HG03442 (cell line): ENCODE results near the gene ERVFRD-1.

Experiments
- ATAC-seq: cut with Tn5 transposase; IDR thresholded peaks from one replicate; pipeline ENCODE4 v1.9.1; 2021; ENCODE audit warnings: mild to moderate bottlenecking, moderate library complexity; ENCODE audit not compliant: unreplicated experiment

Gene ERVFRD-1, protein sequence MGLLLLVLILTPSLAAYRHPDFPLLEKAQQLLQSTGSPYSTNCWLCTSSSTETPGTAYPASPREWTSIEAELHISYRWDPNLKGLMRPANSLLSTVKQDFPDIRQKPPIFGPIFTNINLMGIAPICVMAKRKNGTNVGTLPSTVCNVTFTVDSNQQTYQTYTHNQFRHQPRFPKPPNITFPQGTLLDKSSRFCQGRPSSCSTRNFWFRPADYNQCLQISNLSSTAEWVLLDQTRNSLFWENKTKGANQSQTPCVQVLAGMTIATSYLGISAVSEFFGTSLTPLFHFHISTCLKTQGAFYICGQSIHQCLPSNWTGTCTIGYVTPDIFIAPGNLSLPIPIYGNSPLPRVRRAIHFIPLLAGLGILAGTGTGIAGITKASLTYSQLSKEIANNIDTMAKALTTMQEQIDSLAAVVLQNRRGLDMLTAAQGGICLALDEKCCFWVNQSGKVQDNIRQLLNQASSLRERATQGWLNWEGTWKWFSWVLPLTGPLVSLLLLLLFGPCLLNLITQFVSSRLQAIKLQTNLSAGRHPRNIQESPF

DNA sequence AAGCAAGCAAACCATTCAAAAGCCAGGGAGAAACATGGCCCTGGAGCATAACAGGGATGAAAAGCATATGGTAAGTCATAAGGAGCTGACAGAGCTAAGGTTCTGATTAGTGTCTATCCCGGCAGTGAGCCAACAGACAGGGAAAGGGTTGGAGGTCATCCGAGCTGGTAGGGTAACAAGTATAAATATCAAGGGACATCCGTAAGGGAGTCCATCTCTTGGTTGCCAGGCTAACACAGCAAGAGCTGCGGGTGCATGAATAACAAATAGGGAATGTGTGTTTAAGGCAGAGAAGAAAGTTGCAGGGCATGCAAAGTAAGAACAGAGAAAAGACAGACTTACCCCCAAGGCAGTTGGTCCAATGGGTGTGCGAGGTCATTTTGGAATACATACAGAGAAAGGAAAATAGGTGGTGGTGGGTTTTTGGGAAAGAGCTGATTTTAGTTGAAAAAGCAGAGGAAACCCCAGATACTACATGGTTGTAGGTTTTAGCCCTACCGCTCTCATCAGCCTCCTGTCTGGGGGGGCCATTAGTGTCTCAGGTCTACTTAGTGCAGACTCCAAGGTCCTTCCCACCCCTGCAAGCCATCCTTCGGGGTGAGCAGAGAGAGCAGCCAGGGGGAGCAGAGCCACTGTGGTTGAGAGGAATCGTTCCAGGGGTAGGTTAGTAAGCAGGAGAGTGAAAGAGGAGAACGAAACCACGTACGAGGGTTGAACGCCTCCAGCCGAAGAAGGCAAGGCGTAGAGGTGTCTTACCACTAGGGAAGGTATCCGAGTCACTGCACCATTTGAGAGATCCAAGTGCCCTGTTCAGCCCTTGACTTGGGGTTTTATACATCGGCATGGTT, at the start of gene ERVFRD-1:
Gene ERVFRD-1, minus strand, starts transcription at position 805 of the 848 bp plus-strand sequence. CDS start 6,415 bp downstream, outside the sequence.
- ATAC-seq: no peak

DNA sequence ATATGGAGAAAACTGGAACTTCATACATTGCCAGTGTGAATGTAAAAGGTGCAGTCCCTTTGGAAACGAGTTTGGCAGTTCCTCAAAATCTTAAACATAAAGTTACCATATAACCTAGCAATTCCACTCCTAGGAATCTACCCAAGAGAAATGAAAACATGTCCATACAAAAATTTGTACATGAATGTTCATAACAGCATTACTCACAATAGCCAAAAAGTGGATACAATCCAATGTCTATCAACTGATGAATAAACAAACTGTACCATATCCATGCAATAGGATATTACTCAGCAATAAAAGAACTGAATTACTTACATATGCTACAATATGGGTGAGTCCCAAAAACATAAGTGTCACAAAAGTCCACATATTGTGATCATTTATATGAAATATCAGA, 48.7 kb upstream of the ERVFRD-1 start:
- ATAC-seq: no peak

DNA sequence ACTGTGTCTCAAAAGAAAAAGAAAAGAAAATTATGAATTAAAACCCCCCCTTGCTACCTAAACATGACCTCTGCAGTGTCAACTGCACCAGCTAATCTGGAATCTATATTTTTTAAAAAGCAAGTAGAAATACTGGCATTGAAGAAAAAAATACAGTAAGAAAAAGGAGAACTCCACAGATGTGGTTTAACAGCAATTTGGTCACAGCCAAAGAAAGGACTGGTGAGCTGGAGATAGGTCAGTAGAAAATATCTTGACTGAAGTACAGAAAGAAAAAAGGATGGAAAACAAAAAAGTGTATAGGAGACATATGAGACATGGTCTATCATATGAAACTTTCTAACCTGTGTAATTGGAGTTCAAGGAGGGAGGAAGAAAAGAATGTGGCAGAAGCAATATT, 44.1 kb upstream of the ERVFRD-1 start:
- no peak for ATAC-seq

- ATAC-seq: no peak
These were observed 41.9 kb upstream of the ERVFRD-1 start for GRCh38 chr6:11153447-11153846.

DNA sequence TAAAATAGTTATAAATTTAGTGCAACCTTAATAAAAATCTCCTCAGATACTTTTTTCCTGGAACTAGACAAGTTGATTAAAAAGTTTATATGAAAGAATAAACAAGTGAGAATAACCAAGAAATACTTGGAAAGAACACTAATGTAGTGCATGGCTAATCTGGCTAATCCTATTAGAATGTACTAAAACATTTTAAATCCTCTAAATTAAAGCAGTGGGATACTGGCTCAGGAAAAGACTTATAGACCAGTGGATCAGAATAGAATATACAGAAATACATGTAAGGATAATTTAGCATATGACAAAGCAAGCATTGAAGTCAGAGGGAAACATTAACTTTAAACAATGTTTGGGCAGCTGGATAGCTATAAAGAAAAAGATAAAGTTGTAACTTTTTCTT, 41.1 kb upstream of the ERVFRD-1 start:
- no peak for ATAC-seq

DNA sequence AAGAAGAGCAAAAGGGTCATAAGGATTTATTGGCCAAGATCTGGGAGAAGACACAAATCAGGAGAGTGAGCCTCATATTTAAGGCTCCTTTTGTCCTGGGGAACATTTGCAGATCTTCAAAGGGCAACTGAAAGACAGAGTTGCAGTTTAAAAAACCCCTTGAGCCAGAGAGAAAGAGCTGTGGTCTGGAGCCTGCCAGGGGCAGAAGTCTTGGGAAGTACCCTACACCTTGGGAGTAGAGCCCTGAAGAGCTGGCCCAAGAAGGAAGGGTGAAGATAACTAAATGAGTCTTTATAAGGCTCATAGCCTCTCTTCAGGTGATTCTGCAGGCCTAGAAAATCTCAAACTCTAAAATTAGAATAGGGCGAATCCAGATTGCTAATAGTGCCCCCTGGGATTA, 40.0 kb upstream of the ERVFRD-1 start:
- no peak for ATAC-seq

GRCh38 chr6:11149551-11149950, 38.0 kb upstream of the ERVFRD-1 start:
- no peak for ATAC-seq

DNA sequence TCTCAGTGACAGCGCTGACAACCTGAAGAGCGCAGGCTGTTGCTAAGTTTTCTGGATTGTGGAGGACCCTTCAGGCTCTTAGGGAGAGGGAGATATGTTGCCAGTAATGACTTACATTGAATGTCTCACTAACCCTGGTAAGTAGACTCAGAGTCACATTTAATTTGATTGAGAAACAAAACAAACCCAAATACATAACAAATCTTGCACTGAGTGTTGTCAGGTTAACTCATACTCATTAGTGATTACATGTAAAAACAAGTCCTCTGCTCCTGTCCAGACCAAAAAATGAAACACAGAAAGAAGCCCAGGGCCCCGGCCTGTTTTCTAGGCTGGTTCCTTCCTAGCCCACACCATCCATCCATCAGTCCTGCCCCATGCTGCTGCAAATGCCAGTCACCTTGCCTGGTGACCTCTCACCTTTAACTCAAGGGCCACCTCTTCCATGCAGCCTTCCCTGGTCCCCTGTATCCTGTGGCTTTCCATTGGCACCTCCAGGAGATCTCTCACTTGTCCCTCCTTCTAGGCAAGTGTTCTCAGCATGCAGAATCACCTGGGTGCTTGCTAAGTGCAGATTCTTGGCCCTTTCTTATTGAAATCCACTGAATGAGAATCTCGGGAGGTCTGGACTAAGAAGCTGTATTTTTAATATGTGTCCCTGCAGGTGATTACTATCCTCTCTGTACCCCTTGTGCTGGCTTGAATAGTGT, 34.7 kb upstream of the ERVFRD-1 start:
- no peak for ATAC-seq

GRCh38 chr6:11144393-11144851, 32.9 kb upstream of the ERVFRD-1 start:
- peak; percentile 80 for ATAC-seq

DNA sequence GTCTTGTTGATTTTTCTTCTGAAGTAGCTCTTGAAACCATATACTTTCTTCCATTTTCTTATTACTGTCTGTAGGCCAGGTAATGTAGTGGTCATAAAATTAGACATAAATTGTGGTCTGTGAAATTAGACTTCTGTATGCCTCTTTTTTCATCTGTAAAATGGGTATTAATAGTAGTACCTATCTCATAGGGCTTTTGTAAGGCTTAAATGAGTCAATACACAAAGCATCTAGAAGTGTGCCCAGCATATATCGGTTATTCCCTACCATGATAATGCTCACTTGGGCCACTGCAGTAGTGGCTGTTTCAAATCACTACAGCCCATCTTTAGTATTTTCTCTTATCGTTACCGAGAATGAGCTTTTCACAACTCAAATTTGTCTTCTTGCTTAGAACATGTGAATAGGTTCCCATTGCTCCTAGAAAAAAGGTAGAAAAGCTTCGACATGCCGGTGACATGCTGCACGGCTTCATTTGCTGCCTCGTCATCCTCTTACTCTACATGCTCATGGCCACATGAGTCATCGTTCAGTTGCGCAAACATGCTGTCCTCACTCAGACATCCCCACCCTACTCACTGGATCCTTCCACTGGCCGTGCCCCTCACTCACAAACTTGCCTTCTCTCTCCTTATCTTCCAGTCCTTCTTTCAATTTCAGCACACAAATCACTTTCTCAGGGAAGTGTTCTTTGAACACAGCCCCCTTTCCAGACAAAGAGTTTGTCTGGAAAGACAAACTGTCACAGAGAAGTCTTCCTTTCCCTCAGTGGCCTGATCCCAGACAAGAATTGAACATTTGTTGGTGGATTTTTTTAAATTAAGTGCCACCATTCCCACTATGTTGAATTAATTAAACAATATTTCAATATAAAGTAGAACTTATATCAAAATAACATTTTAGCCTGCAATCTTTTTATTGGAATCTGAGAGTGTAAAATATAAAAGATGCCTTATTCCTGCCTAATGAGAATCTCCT, 32.2 kb upstream of the ERVFRD-1 start:
- ATAC-seq: no peak

- ATAC-seq: no peak
These were observed 30.9 kb upstream of the ERVFRD-1 start for GRCh38 chr6:11142296-11143027.

- no peak for ATAC-seq
These were observed 29.8 kb upstream of the ERVFRD-1 start for GRCh38 chr6:11141295-11141694.

DNA sequence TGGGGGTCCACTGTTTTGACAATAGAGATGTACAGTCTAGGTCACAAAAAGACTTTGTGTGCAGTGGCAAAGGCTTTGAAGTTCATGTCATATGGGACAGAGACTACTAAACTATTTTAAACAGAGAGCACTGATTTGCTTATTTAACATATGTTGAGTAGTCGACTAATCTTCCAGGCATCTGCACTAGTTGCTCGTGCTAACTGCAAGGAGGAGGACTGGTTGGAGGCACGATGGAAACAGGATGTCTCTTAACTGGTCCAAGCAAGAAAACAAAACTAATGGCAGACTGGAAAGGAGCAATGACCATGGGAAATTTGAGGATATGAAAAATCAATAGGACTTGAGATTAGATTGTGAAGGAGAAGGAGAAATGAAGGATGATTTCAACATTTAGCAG, 28.5 kb upstream of the ERVFRD-1 start:
- no peak for ATAC-seq

DNA sequence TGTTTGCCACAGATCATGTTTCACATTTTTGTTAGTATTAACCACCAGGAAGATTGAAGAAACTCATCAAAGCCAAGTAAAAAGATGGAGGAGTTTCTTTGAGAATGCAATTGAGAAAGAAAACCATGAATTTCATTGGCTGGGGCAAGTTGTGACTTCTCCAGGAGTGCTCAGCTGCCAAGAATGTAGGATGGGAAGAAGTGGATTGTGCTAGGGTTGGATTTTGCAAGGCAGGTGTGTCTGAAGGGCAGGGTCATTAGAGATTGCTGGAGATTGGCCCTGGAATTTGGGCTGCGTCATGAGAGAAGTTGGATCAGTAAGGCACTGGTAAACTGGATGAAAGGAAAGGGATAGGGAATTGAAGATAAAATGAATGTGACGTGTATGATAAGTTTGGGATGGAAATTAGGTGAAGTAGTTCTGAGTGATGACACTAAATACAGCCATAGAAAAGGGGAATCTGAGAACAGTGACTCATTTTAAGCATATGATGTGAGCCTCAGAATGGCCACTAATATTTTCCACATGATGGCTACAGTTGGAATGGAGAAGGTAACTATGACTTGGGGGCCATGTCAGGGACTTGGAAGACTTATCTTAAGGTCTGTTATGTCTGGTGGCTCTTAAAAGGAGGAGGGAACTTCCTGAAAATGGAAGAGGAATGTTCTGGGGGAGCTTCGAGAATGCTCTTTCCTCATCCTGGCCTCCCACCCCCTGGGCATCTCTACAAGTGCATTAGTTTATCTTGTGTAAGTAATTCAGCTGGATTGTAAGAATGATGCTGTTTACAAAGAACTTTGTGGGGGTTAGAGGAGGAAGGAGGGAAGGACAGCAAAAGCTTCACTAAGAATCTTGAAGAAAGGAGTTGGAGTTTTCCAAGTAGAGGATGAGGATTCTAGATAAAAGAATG, 27.8 kb upstream of the ERVFRD-1 start:
- ATAC-seq: peak; percentile 80

DNA sequence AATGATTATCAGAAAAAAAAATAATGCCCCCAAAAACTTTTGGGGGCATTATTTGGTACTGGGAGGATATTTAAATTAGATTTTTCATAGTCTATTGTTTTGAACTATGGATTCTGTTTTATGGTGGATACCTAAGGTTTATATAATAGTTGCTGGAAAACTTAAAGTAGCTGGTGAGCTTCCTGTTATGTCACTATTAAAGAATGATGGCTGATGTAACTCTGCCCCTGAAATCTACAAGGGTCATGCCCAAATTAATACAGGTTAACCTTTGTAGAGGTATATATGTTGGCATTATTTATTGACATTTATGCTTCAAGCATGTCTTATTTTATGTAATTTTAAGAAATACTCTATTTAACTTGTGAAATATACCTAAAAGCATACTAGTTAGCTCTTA, 25.3 kb upstream of the ERVFRD-1 start:
- ATAC-seq: no peak

- ATAC-seq: no peak
These were observed 21.8 kb upstream of the ERVFRD-1 start for GRCh38 chr6:11133281-11133680.

GRCh38 chr6:11132194-11132888, 20.8 kb upstream of the ERVFRD-1 start:
- ATAC-seq: no peak

- ATAC-seq: no peak
These were observed 19.1 kb upstream of the ERVFRD-1 start for GRCh38 chr6:11130605-11131004.
